Spleen (tissue), 3 donors: ENCODE results near the gene STUM.

Experiments
- POLR2A ChIP-seq, 3 donors: fragments of 450-650 bp; IDR thresholded peaks; one replicate each; pipeline ENCODE4 v1.5.1; 2017; ENCODE audit warnings: antibody characterized with exemption in 3 of 3, mild to moderate bottlenecking in 1 of 3
- POLR2AphosphoS5 ChIP-seq, 3 donors: sonication (generic); formaldehyde crosslinking; IDR thresholded peaks; one replicate each; pipeline ENCODE4 v1.5.1; 2017; ENCODE audit warnings: antibody characterized with exemption in 3 of 3

GRCh38 chr1:226654046-226654667 is 105.6 kb downstream of the STUM start:
- TF ChIP-seq POLR2A (IDR thresholded peaks at IDR 0.05) (no peak), POLR2AphosphoS5 (IDR thresholded peaks at IDR 0.05) (no peak)
